SU-DHL-6 (cell line): Measurements from ENCODE around the gene CSF3R.

Experiments used
- H2AFZ ChIP-seq: fragments of 200-600 bp; sonication (generic); 2 replicates; pipeline ENCODE4 v1.6.1; 2014; ENCODE audit warnings: low read depth, mild to moderate bottlenecking, moderate library complexity, mixed read lengths, antibody characterized with exemption, low read length; ENCODE audit not compliant: severe bottlenecking
- H3F3A ChIP-seq: fragments of 200-600 bp; shearing (Covaris generic); 2 replicates; pipeline ENCODE4 v1.6.0; 2016; ENCODE audit warnings: antibody characterized with exemption, mild to moderate bottlenecking; ENCODE audit not compliant: insufficient read depth
- H3K27ac ChIP-seq: fragments of 200-600 bp; sonication (generic); 2 replicates; pipeline ENCODE4 v1.5.1; 2016; ENCODE audit warnings: low read depth, mild to moderate bottlenecking, low read length, moderate library complexity, mixed read lengths
- H3K27me3 ChIP-seq: fragments of 200-600 bp; sonication (generic), shearing (Covaris generic); 2 replicates; pipeline ENCODE4 v1.6.0; 2014; ENCODE audit warnings: mild to moderate bottlenecking, low read length
- H3K36me3 ChIP-seq: fragments of 200-600 bp; sonication (generic); 2 replicates; pipeline ENCODE4 v1.6.1; 2014; ENCODE audit warnings: mild to moderate bottlenecking, low read length, mixed read lengths
- H3K4me2 ChIP-seq: fragments of 300-600, 200-600 bp; shearing (Covaris generic), sonication (generic); 2 replicates; pipeline ENCODE4 v1.6.0; 2014; ENCODE audit warnings: low read length, low read depth, mild to moderate bottlenecking; ENCODE audit not compliant: poor library complexity, severe bottlenecking
- H3K4me3 ChIP-seq: fragments of 200-600 bp; sonication (generic); 2 replicates; pipeline ENCODE4 v1.5.1; 2014; ENCODE audit warnings: antibody characterized with exemption, low read length, mild to moderate bottlenecking, mixed read lengths; ENCODE audit not compliant: insufficient read depth, poor library complexity, severe bottlenecking
- H3K79me2 ChIP-seq: fragments of 200-600 bp; sonication (generic); 2 replicates; pipeline ENCODE4 v1.6.1; 2014; ENCODE audit warnings: mild to moderate bottlenecking, low read length, moderate library complexity; ENCODE audit not compliant: insufficient read depth
- H3K9ac ChIP-seq: fragments of 200-600 bp; sonication (generic); 2 replicates; pipeline ENCODE4 v1.7.0; 2014; ENCODE audit warnings: mild to moderate bottlenecking, low read length
- H3K9me2 ChIP-seq: fragments of 200-600 bp; sonication (generic); replicated peaks from 2 replicates; pipeline ENCODE4 v1.6.1; 2014; ENCODE audit warnings: low read length; ENCODE audit not compliant: insufficient read depth
- H3K9me3 ChIP-seq: fragments of 200-600 bp; sonication (generic); 2 replicates; pipeline ENCODE4 v1.6.1; 2014; ENCODE audit warnings: low read length, mixed read lengths; ENCODE audit not compliant: insufficient read depth
- H4K20me1 ChIP-seq: fragments of 200-600 bp; sonication (generic); 2 replicates; pipeline ENCODE4 v1.6.1; 2014; ENCODE audit warnings: low read depth, mild to moderate bottlenecking, antibody characterized with exemption, low read length, moderate library complexity, mixed read lengths
- EZH2phosphoT487 ChIP-seq: fragments of 200-600 bp; sonication (generic), shearing (Covaris generic); conservative IDR thresholded peaks from 2 replicates; pipeline ENCODE4 v1.6.1; 2018; ENCODE audit warnings: mild to moderate bottlenecking, antibody characterized with exemption, low read length, moderate library complexity, mixed read lengths
- TF ChIP-seq, protein P1 (sequence below): fragments of 200-600 bp; sonication (generic); IDR thresholded peaks from one replicate; pipeline ENCODE4 v1.5.1; 2017; ENCODE audit warnings: antibody characterized with exemption, mild to moderate bottlenecking, low read length, moderate library complexity; ENCODE audit not compliant: insufficient read depth, poor library complexity, severe bottlenecking

CSF3R gene

DNA sequence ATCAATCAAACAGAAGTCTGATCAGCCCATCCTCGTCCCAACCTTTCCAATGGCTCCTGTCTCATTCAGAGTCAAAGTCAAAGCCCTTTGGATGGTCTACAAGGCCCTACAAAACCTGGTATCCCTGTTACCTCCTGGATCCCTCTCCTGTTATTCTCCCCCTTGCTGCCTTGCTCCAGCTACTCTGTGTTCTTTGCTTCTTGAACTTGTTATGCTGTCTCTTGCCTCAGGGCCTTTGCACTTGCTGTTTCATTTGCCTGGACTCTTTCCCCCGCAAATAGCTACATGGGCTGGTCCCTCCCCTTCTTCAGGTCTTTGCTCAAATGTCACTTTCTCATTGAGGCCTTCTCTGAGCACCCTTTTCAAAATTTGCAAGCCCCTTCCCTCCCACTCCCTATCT is 1.4 kb upstream of the CSF3R start:
- no peak overlapping the region for H3K27ac ChIP-seq
- no peaks in the 10 kb centered on the region for H3K36me3 ChIP-seq
- H3K79me2 ChIP-seq = no peaks in the 10 kb centered on the region
- no peak overlapping the region for H3K9ac ChIP-seq
- H3F3A ChIP-seq = peaks cover 10% of the 10 kb centered on the region; the same call in 1 of the 2 replicates
- no peaks in the 10 kb centered on the region for H4K20me1 ChIP-seq
- H3K4me3 ChIP-seq = no peak overlapping the region
- H2AFZ ChIP-seq = no peak overlapping the region
- TF ChIP-seq EZH2phosphoT487 = no peak
- TF ChIP-seq, protein P1, sequence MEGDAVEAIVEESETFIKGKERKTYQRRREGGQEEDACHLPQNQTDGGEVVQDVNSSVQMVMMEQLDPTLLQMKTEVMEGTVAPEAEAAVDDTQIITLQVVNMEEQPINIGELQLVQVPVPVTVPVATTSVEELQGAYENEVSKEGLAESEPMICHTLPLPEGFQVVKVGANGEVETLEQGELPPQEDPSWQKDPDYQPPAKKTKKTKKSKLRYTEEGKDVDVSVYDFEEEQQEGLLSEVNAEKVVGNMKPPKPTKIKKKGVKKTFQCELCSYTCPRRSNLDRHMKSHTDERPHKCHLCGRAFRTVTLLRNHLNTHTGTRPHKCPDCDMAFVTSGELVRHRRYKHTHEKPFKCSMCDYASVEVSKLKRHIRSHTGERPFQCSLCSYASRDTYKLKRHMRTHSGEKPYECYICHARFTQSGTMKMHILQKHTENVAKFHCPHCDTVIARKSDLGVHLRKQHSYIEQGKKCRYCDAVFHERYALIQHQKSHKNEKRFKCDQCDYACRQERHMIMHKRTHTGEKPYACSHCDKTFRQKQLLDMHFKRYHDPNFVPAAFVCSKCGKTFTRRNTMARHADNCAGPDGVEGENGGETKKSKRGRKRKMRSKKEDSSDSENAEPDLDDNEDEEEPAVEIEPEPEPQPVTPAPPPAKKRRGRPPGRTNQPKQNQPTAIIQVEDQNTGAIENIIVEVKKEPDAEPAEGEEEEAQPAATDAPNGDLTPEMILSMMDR = no peak
- H3K9me2 ChIP-seq = no peaks in the 10 kb centered on the region
- H3K9me3 ChIP-seq = no peaks in the 10 kb centered on the region
- H3K27me3 ChIP-seq = no peaks in the 10 kb centered on the region
- no peak overlapping the region for H3K4me2 ChIP-seq

- H3K27me3 ChIP-seq = no peaks in the 10 kb centered on the region
- H3K9ac ChIP-seq = no peak overlapping the region
- no peak overlapping the region for H3K4me3 ChIP-seq
- no peaks in the 10 kb centered on the region for H3K9me2 ChIP-seq
- peaks cover 10% of the 10 kb centered on the region; the same call in 1 of the 2 replicates for H3F3A ChIP-seq
- no peak overlapping the region for H2AFZ ChIP-seq
- no peak for TF ChIP-seq EZH2phosphoT487
- TF ChIP-seq, protein P1 = no peak
- H3K27ac ChIP-seq = no peak overlapping the region
- no peaks in the 10 kb centered on the region for H3K36me3 ChIP-seq
- no peak overlapping the region for H3K4me2 ChIP-seq
- no peaks in the 10 kb centered on the region for H3K79me2 ChIP-seq
- no peaks in the 10 kb centered on the region for H4K20me1 ChIP-seq
- H3K9me3 ChIP-seq = no peaks in the 10 kb centered on the region
Observed at GRCh38 chr1:36481771-36482723, 666 bp downstream of the CSF3R start.

DNA sequence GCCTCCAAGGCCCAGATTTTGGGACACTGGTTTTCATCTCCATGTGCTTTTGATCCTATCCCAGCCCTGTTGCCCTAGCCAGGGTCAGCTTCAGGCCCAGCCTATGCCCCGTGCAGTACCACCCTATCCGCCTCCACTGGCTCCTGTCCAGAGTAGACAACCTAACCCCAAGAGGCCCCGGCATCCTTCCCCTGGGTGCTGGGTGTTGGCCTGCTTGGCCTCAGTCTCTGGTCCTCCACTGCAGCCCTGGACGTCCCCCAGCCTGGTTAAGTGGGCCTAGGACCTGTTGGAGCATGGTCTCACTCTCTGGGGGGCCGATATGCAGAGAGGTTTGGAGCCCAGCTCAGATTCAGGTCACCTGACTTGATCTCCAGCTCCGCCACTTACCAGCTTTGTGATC is 1.6 kb downstream of the CSF3R start:
- Histone ChIP-seq H3K4me3 (no peak overlapping the region), H3K36me3 (no peaks in the 10 kb centered on the region), H3K79me2 (no peaks in the 10 kb centered on the region), H3K27ac (no peak overlapping the region), H3K27me3 (no peaks in the 10 kb centered on the region), H4K20me1 (no peaks in the 10 kb centered on the region), H2AFZ (no peak overlapping the region), H3K9ac (no peak overlapping the region), H3K9me2 (no peaks in the 10 kb centered on the region), H3K4me2 (no peak overlapping the region), H3F3A (peaks cover 2% of the 10 kb centered on the region; the same call in 1 of the 2 replicates), H3K9me3 (no peaks in the 10 kb centered on the region)
- TF ChIP-seq, protein P1 = no peak
- no peak for TF ChIP-seq EZH2phosphoT487
